ENCODE measurements around the gene TBC1D16.
A peak's percentile ranks its signal among the peaks of the same experiment; 100 is the strongest.

The TBC1D16 gene

GRCh38 chr17:79918581-79919163 lies 117.0 kb downstream of the TBC1D16 start:
- TF ChIP-seq CTCF (conservative IDR thresholded peaks at IDR 0.05; ENCODE audit: control insufficient read depth, insufficient read depth, low read depth, low read length): no peak
- DNase-seq (ENCODE audit: low read depth): no peak
- no peak overlapping the region for H3K4me3 ChIP-seq (ENCODE audit: control insufficient read depth, low read depth, low read length)

- no peak for DNase-seq (ENCODE audit: low read depth)
- TF ChIP-seq CTCF (conservative IDR thresholded peaks at IDR 0.05; ENCODE audit: control insufficient read depth, insufficient read depth, low read depth, low read length): no peak
- H3K4me3 ChIP-seq (ENCODE audit: control insufficient read depth, low read depth, low read length): no peak overlapping the region
These were observed 117.7 kb downstream of the TBC1D16 start for GRCh38 chr17:79917902-79918484.

- no peak overlapping the region for H3K4me3 ChIP-seq (ENCODE audit: control insufficient read depth, low read depth, low read length)
- no peak for TF ChIP-seq CTCF (conservative IDR thresholded peaks at IDR 0.05; ENCODE audit: control insufficient read depth, insufficient read depth, low read depth, low read length)
- DNase-seq (ENCODE audit: low read depth): no peak
These were observed 118.4 kb downstream of the TBC1D16 start for GRCh38 chr17:79916991-79917901.

- no peak for TF ChIP-seq CTCF (conservative IDR thresholded peaks at IDR 0.05; ENCODE audit: control insufficient read depth, insufficient read depth, low read depth, low read length)
- DNase-seq (ENCODE audit: low read depth): no peak
- no peak overlapping the region for H3K4me3 ChIP-seq (ENCODE audit: control insufficient read depth, low read depth, low read length)
These were observed 119.2 kb downstream of the TBC1D16 start for GRCh38 chr17:79916506-79916905.

GRCh38 chr17:79915850-79916430 lies 119.7 kb downstream of the TBC1D16 start:
- TF ChIP-seq CTCF (conservative IDR thresholded peaks at IDR 0.05; ENCODE audit: control insufficient read depth, insufficient read depth, low read depth, low read length): peak; percentile 37
- peak; percentile 45 for DNase-seq (ENCODE audit: low read depth)
- no peak overlapping the region for H3K4me3 ChIP-seq (ENCODE audit: control insufficient read depth, low read depth, low read length)

GRCh38 chr17:79914813-79915740 lies 120.6 kb downstream of the TBC1D16 start:
- no peak overlapping the region for H3K4me3 ChIP-seq (ENCODE audit: control insufficient read depth, low read depth, low read length)
- DNase-seq (ENCODE audit: low read depth): no peak
- no peak for TF ChIP-seq CTCF (conservative IDR thresholded peaks at IDR 0.05; ENCODE audit: control insufficient read depth, insufficient read depth, low read depth, low read length)

Data from fibroblast of mammary gland (primary cell).